GM21515 (cell line): ENCODE measurements around the gene EBPL.

ENCODE experiments used
- ATAC-seq: cut with Tn5 transposase; IDR thresholded peaks from one replicate; pipeline ENCODE4 v1.9.1; 2021; ENCODE audit not compliant: unreplicated experiment

The EBPL gene

DNA sequence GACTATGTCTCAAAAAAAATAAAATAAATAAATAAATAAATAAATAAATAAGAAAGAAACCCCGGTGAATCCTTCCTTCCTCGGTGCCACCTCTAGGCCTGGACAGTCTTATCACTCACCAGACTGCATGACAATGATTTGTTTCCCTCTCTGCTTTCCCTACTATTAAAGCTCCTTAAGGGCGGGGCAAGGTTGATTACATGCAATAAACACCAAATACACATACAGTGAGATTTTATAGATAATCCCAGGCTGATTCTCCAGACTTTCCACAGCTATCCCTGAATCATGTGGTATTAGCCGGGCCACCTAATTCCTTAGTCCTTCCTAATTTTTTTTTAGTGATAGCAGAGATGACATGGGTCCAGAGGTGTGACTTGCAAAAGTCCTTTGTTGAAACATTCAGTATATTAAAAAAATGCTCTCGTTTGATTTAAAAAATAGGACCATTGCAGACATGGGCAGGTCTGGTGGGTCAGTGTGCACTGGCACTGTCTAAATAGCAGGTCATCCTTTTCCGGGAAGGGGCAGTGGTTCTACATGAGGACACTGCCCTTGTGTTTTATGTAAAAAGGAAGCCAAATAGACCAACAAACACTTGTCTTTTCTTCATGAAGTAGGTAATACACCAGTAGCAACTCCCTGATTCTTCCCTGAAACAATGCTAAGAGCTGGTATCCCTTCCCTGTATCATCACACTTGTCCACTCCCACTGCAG lies 14.5 kb downstream of the EBPL start:
- ATAC-seq: no peak

DNA sequence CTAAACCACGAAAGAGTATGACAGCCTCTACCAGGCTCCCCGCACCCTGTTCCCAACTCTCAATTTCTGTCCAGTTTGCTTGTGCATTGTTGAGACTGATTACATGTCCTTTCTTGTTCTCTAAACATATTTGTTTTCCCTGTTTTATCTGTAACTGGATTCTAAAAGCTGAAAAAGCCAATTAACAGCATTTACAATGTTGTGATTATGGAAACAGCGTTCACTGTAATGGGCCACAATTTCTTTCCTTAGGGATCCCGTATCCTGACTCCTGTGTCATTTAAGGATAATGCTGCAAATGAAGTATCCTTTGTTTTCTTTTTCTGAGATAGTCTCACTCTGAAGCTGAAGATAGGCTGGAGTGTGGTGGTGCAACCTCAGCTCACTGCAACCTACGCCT lies 20.5 kb downstream of the EBPL start:
- no peak for ATAC-seq

DNA sequence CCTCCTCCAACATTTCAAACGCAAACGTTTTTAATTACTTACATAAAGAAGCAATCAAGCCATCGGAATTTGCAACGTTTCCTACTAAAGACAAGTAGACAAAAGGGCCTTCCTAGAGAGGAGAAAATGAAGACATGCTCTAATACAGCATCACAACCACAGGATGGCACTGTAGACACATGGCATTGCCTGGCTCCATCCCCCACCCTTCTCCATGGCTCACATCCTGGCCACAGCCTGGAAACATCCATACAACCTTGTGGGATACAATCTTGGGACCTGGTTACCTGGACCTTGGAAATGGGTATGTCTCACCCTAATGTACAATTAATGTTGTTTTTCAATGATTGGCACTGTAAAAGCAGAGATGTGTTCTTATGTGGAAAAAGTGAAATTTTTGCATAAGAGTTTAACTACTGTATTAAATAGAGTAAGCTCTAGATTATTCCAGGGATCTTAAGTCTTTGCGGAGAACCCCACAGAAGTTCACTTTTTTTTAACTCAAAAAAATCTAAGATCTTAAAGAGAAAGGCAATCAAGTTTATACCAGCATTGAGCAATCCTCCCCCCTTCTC lies 21.5 kb downstream of the EBPL start:
- ATAC-seq: no peak

DNA sequence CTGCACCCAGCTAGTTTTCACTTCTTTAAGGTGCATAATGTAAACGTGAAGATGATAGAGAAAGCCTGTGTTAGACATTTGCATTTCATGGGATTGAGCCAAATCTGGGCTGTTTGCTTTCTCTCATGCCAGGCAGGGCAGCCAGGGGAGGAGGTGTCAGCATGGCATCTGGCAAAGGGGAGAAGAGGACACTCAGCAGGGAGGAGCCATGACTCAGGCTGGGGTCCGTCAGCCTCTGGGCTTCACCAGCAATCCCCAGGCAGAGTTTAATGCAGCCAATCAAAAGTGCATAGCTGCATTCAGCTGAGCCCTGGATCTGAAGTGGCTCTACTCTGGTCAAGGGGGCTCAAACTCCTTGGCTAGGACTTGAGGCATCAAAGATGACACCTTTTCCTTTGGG lies 23.5 kb downstream of the EBPL start:
- no peak for ATAC-seq

DNA sequence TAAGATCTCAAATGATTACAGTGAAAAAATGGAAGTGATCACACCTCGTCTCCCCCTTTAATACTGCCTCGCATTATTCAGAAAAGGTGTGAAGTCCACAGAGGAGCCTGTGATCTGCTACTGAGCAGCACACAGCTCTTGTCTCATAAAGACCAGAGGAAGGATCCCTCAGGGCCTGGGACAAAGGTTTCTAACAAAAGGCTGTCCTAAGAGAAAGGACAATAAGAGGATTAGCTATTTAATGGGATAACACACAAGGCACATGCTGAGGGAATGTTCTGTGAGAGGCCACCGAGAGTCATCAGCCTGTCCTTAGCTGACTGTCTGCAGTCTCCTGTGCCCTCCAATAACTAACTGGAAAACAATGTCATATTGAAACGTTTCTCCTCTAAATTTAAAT lies 26.7 kb downstream of the EBPL start:
- ATAC-seq: no peak

DNA sequence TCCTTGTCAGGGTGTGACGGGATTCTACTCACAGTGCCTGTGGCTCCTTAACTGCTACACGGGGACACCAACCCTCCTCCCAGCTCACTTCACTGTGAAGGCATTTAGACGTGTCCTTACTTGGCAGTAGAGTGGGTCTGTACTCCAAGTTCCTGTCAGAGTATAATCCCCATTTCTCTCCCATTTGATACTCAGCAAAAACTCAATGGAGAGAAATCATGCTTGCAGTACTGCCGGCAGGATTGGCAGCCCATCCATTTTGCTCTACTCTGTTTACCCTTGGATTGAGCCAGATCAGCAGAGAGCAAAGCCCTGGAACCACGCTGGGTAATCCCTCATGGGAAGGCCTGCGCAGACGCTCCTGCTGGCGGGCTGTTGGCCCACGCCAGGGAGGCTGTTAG lies 34.0 kb downstream of the EBPL start:
- no peak for ATAC-seq

DNA sequence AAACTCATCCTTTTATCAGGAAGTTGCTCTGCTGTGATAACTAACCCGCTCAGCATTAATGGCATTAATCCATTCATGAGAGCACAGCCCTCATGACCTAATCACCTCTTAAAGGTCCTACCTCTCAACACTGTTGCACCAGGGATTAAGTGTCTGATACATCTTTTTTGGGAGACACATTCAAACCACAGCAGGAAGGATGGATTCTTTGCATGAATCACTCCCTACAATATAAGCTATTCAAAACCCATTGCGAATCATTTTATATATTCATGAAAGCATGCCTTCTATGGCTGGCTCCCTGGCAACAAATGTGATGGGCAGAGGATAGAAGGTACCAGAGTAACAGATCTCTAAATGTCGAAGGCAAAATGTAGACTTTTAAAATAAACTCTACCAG lies 35.4 kb downstream of the EBPL start:
- ATAC-seq: no peak

DNA sequence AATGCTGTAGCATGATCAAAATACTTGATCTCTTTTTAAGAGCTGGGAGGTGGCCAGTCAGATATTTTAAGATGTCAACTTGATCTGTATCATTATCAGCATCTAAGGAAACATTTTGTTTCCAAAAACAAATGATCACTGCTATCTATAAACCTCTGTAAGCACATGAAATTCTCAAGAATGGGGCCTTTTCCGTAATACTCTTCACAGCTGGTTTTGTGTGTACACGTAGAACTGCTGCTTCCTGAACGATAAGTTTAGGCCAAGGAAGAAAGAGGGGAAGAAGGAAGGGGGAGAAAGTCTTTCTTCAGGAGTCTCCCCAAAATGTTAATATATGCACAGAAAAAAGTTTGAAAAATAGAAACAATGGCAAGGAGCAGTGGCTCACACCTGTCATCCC lies 37.3 kb downstream of the EBPL start:
- ATAC-seq: no peak

DNA sequence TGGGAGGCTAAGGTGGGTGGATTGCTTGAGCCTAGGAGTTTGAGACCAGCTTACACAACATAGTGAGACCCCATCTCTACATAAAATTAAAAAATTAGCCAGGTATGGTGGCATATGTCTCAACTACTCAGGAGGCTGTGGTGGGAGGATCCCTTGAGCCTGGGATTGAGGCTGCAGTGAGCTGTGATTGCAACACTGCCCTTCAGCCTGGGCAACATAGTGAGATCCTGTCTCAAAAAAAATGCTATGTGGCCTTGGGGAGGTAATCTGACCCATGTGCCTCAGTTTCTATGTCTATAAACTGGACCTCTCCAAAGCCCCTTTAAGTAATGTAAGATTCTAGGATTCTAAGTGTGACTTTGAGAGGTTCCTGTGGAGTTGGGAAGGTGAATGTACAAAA lies 37.8 kb downstream of the EBPL start:
- ATAC-seq: no peak

DNA sequence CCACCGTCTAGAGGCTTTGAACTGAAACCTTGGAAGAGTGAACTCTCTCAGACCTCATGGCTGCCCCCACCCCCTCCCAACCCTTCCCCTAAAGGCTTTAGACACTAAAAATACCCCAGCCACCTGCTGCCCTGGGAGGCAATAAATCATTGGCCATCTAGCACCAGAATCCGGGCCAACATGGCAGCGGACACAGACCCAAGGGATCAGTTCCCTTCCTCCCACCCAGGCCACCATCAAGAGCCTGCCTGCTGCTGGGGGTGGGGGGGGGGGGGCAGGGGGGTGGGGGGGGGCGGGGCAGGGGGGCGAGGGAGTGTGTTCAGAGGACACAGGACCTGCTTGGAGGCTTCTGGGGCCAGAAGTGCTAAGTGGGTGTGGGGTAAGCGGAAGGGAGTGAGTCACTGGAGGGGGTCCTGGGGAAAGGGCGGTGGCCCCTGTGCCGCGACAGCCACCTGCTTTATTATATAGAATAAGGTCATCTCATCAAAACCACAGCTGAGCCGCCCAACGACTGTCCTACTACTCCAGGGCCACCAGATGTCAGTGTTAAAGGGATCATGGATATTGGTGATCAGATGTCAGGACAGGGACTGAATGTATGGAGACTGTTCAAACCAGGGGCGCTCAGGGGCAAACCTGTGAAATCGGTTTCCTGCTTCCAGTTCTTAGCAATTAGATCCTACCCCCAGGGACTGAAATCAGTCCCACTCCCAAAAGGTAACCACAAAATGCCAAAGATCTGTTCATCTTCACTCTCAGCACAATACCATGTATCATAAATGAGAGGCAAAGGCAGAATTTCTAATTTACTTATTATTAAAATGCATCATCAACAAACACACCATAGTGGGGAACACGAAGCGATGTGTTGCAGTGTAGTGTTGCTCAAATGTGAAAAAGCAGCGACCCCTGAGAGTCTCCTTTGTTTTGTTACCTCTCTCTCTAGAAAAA lies 38.7 kb downstream of the EBPL start:
- no peak for ATAC-seq

DNA sequence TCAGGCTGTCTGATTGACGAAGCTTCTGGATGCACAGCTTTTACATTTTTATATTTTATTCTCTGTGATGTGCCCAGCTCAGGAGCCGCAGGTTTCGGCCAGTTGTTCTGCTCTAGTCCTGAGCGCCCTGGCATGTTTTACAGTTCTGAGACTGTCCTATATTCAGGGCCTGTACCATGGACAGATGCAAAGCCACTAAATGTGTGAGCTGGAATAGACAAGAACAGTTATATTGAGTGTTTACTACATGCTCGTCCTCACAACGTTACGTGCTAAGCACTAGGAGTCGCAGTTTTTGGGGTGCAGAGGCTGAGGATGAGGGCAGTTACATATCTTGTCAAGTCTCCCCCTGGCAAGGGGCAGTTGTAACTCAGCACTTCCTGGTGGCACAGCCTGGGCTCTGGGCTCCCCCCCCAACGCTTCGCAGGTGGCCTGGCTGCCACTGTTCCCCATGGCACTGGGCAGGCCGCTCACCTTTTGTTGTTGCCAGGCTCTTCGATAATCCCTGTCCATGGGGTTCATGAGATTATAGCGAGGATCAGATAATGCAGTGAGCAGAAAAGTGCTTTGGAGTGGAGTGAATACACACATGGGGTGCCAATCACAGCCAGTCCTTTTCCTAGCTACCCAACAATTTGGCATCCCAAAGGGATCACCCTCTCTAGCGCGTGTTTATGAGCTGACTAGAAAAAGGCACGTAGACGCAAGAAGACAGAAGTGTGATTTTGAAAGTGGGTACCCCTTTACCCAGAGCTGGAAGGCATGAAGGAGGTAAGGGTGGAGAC lies 39.5 kb downstream of the EBPL start:
- no peak for ATAC-seq

DNA sequence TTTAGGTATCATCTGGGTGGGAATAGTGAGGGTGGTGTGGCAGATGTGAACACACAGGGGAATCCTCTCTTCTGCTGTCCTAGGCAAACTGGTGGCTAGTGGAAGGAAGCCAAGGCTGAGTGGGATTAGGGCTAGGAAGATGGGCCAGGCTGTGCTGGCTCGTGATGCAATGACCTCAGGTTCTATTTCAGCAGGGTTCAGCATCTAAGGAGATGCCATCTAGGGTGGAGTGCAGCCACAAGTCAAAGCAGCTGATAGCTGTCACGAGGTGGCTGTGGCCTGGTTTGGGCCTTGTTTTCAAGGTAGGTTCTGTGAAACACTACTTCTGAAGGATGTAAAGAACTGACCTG lies 41.3 kb downstream of the EBPL start:
- no peak for ATAC-seq

DNA sequence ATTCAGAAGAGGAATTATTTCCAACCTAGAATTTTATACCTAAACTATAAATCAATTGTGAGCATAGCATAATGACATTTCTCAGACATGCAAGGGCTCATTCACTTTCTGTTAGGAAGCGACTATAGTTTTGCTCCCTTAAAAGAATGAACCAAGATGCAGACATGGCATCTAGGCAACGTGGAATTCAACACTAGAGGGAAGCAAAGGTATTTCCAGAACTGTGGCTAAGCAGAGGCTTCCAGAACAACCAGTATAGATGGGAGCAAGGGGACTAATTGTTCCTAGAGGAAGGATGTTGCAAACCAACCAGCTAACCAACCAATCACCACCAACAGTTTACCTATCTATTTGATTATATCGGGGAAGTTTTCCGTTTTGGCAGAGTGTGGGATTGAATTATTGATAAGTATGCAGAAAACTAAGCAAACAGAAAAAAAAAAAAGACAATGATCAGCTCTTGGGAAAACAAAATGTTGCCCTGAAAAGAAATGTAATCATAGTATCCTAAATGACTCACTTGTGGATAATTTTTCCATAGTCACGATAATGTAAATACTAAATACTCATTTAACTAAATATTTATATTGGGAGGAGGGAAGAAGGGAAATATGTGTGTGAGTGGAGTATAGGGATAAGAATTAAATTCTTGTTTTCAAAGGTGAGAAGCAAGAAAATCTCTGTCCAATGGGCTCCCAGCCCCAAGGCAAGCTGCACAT lies 41.9 kb downstream of the EBPL start:
- no peak for ATAC-seq

DNA sequence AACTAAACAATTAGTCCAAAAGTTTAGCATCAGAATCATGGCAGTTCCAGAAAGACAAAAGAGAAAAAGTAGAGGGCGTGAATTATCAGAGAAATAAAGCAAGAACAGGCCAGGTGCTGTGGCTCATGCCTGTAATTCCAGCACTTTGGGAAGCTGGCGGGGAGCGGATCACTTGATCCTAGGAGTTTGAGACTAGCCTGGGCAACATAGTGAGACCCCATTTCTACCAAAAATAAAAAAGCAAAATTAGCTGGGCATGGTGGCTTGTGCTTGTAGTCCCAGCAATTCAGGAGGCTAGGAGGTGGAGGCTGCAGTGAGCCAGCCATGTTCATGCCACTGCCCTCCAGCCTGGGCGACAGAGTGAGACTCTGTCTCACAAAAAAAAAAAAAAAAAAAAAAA lies 44.6 kb downstream of the EBPL start:
- ATAC-seq: no peak

DNA sequence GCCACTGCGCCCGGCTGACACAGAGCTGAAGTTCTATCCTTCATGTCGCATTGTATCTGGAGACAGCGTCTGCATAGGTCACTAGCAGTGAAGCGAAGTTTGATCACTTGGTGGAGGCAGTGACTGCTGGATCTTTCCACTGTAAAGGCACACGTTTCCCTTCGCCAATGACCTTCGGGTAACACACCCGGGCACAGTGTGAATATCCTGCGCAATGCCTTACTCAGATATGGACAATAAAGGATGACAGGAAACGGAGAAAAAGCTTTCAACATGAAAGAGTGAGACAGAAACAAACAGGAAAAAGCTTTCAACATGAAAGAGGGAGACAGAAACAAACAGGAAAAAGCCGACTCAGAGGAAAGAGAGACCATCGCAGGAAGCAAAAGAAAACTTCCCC lies 45.8 kb downstream of the EBPL start:
- no peak for ATAC-seq

DNA sequence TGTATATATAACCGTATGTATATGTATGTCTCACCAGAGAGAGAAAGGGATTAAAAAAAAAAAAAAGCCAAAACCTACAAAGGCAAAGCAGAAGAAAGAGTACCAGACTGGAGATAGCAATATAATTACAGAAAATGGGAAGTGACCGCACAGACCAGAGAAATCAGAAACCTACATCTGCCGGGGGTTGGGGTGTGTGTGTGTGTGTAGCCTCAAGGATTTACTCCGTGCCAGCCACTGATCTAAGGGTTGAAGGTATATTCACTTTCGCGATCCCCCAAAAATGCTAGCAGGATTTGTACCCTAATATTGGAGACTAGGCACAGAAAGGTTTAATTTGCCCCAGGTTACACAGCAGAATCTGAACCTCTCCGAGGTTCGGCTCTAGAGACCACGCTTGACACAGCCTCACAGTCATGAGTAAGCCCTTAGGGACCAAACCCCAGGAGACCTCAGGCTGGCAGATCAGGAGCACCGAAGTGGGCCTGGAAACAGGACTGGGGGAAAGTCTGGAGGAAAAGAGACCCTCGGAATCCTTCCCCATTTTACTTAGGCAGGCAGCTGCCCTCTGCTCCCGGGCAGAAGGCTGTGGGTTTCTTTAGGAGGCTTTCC lies 48.1 kb downstream of the EBPL start:
- no peak for ATAC-seq

DNA sequence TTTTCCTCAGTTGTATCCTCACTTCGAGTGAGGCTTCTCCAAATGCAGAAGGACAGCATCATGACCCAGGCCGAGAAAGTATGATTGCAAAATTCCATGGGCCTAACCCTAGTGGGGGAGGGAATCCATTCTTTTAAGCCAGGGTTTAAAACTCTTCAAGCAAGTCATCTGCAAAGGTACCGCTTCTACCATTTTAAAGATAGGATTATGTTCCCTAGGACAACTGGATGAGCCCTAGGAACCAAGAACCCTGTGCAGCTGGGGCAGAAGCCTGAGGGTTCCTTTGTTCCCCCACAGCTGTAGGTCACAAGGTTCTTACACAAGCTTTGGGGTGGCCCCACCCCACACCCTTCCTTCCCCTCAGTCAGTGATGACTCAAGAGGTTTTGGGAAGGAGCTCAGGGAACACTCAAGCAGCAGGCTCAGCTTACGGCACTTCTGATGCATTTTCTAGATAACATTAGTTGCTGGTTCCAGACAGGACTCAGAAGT lies 49.4 kb downstream of the EBPL start:
- no peak for ATAC-seq

DNA sequence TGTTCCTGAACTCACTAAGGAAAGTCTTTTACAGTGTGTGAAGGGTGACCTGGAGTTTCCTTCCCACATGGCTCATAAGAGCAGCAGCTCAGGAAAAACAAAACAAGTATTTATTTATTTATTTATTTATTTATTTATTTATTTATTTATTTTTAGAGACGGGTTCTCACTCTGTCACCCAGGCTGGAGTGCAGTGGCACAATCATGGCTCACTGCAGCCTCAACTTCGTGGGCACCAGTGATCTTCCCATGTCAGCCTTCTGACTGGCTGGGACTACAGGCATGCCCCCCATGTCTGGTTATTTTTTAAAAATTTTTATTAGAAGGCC lies 52.6 kb downstream of the EBPL start:
- ATAC-seq: no peak

DNA sequence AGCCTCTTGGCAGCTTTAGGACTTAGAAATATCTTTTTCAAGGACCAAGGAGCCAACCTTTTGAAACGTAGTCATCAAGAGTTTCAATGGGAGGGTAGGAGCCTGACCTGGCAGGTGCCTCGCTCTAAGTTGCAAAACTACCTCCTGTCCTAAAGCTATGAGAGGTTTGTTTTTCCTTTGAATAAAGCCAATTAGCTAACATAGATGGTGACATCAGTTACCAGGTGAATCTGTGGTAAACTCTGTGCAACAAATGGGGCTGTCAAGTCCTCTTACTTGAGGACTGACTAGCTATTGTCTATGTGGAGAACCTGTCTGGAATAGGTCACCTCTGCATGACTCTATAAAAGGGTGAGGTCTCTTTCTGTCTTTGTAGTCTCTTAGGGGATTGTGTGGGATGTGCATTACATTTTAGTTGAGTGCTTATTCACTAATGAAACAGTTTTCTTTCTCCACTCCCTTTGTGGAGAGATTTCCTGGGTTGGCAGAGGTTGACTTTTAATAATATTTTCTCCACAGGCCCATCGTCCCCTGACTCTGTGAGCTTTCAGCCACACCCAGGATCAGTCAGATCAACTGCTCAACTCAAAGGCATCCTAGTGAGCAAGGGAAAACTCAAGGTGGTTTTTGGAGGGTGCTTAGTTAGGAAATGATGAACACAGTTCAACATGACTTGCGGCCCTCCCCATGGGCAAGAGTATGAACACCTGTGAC lies 53.1 kb downstream of the EBPL start:
- no peak for ATAC-seq

DNA sequence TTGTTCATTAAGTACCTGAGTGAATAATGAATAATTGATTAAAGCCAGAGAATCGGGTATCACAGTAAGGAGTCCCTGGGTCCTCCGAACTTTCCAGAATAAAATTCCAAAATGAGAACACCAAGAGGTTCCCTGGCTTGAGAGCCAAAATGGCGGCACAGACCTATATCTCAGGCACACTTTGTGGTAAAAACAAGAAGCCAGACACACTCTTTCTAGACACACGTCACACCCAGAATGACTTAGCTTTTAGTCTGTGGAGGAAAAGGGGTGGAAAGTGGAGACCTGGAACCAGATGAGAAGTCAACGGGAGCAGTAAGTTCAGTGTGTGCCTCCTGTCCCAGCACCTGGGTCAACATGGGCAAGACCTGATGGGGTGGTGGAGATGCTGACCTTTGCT lies 54.6 kb downstream of the EBPL start:
- ATAC-seq: no peak
